ENCODE measurements around the gene LPIN3.
"Not testable (repeated sequence)": the region's sequence is repeated elsewhere in the genome, so short reads cannot be mapped to it uniquely, and the experiment has no call there.

The LPIN3 gene

DNA sequence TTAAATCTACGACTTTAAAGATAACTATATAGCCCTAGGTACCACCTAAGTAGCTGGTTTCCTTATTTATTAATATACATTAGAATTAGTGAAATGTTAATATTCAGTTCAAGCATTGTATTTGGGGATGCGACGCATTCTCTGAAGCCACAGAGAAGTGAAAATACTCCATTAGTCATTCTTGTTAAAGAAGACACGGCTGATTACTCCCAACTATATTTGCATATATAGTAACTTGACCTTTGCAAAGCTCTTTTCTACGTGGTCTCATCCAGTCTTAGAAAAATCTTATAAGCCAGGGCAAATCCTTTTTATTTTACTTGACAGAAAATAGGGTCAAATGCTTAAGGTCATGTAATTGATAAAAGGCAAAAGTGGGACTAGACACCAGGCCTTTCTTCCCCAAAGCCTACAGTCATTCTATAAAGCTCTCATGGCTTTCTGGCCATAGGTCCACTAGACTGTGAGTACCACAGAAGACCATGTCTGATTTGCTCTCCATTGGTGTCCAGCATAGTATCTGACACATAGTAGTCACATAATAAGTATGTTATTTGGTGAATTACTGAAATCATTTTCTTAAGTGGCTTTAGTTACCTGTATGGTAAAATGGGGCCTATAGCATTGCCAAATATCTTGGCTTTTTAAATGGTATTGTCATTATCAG, 34.4 kb upstream of the LPIN3 start:
- no peak for DNase-seq (ENCODE audit: low read depth)
- no peak overlapping the region for H3K4me3 ChIP-seq (ENCODE audit: low read depth, low read length)
- no peak for TF ChIP-seq POLR2A (IDR thresholded peaks at IDR 0.05; ENCODE audit: extremely low read depth, insufficient read length)
- no peak for TF ChIP-seq CTCF (IDR thresholded peaks at IDR 0.05; ENCODE audit: low read depth, low read length)
- TF ChIP-seq MYC (IDR thresholded peaks at IDR 0.05; ENCODE audit: low read depth, low read length) = no peak
- TF ChIP-seq, protein P1, sequence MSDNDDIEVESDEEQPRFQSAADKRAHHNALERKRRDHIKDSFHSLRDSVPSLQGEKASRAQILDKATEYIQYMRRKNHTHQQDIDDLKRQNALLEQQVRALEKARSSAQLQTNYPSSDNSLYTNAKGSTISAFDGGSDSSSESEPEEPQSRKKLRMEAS (IDR thresholded peaks at IDR 0.05; ENCODE audit: low read depth, low read length) = no peak

DNA sequence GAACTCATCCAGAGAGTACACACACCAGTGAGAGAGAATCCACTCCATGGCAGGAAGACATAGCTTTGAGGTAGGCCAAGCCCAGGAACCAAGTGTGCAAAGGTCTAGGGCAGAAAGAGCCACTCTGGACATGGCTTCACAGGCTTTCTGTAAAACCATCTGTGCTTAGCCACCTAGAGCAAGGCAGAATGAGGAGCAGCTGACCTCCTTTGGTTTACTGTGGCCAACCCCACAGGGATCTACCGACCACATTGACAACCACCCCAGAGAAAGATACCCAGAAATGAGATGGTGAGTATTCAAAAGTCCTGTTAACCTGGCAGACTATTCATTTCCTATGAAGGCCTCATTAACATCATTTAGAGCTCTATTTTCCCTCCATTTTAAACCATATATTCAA, 33.6 kb upstream of the LPIN3 start:
- no peak overlapping the region for H3K4me3 ChIP-seq (ENCODE audit: low read depth, low read length)
- no peak for DNase-seq (ENCODE audit: low read depth)
- TF ChIP-seq, protein P1 (IDR thresholded peaks at IDR 0.05; ENCODE audit: low read depth, low read length) = no peak
- no peak for TF ChIP-seq MYC (IDR thresholded peaks at IDR 0.05; ENCODE audit: low read depth, low read length)
- no peak for TF ChIP-seq CTCF (IDR thresholded peaks at IDR 0.05; ENCODE audit: low read depth, low read length)
- TF ChIP-seq POLR2A (IDR thresholded peaks at IDR 0.05; ENCODE audit: extremely low read depth, insufficient read length) = no peak

DNA sequence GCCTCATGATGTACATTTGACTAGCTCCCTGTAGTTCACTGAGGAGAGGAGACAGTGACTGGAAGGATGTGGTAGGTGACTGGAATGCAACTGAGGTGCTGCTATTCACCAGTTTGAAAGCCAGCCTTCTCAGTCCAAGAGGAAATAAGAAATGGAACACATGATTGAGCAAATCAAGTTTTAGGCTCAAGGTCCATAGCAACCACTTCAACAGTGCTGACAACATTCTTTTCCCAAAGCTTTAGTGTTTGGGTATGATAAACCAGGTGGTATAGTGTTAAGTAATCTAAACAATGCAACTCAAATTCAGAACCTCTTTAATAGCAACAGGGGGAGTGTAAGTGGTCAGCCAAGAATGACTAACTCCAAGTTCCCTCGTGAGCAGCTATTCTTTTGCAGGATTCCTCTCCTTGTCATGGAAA, 32.3 kb upstream of the LPIN3 start:
- peak overlapping the region; percentile 19 for H3K4me3 ChIP-seq (ENCODE audit: low read depth, low read length)
- TF ChIP-seq, protein P1 (IDR thresholded peaks at IDR 0.05; ENCODE audit: low read depth, low read length) = no peak
- no peak for TF ChIP-seq MYC (IDR thresholded peaks at IDR 0.05; ENCODE audit: low read depth, low read length)
- no peak for TF ChIP-seq POLR2A (IDR thresholded peaks at IDR 0.05; ENCODE audit: extremely low read depth, insufficient read length)
- no peak for TF ChIP-seq CTCF (IDR thresholded peaks at IDR 0.05; ENCODE audit: low read depth, low read length)
- peak; percentile 62 for DNase-seq (ENCODE audit: low read depth)

DNA sequence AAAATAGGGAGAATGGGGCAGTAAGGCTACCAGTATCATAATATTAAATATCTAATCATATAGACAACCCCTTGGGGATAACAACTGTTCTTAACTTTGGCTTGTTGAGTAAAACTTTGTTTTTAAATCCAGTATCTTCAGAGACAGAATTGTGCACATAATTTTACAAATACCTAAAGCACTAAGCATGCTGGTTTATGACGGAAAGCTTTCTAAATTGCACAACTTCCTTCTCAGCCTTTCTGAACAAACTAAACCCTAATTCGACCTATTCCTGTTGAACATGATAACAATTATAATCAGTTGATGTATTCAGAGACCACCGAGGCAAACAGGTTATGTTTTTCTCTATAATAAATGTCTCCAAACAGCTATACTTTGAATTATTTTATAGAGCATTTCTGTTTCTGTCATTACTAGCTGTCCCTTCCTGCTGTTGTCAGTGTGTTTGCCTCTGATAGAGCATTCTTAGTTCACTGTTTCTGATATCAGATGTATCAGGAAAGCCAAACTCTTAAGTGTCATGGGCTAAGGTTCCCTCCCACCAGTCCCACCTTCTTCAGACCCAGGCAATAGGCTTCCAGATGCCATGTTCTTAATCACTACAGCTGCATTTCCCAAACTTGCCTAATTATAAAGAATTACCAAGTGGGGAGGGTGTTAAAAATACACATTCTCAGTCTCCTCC, 31.8 kb upstream of the LPIN3 start:
- no peak for TF ChIP-seq POLR2A (IDR thresholded peaks at IDR 0.05; ENCODE audit: extremely low read depth, insufficient read length)
- TF ChIP-seq MYC (IDR thresholded peaks at IDR 0.05; ENCODE audit: low read depth, low read length) = peak; percentile 46
- TF ChIP-seq, protein P1 (IDR thresholded peaks at IDR 0.05; ENCODE audit: low read depth, low read length) = 0 out of 2 replicates have a peak, but pooled peaks have one; percentile 28
- DNase-seq (ENCODE audit: low read depth) = peak; percentile 73
- H3K4me3 ChIP-seq (ENCODE audit: low read depth, low read length) = peak overlapping the region; percentile 19

DNA sequence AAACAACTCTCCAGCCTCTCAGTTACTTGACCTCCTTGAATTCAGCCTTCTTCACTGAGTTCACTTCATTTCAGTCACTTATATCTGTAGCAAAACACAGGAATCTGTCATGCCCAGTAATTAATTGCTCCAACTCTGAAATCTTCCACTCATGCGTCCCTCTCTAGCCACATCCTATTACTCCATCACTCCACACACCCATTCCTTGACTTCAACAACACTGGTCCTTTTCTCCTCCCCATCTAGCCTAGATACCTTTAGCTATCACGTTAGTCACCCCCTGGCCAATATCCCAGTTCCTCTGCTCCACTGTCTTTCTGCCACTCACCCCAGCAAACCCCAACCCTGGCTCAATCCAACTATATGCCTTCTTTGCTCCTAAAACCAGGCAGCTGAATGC, 30.8 kb upstream of the LPIN3 start:
- no peak overlapping the region for H3K4me3 ChIP-seq (ENCODE audit: low read depth, low read length)
- TF ChIP-seq POLR2A (IDR thresholded peaks at IDR 0.05; ENCODE audit: extremely low read depth, insufficient read length) = no peak
- peak; percentile 29 for DNase-seq (ENCODE audit: low read depth)

DNA sequence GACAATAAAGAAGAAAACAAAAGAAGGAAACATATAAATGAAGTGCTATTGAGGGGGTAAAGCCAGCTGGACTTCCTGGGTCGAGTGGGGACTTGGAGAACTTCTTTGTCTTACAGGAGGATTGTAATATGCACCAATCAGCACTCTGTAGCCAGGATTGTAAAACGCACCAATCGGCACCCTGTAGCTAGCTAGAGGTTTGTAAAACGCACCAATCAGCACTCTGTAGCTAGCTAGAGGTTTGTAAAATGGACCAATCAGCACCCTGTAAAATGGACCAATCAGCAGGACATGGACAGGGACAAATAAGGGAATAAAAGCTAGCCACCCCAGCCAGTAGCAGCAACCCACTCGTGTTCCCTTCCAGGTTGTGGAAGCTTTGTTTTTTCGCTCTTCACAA, 28.6 kb upstream of the LPIN3 start:
- not testable (repeated sequence) for DNase-seq (ENCODE audit: low read depth); H3K4me3 ChIP-seq (ENCODE audit: low read depth, low read length)

DNA sequence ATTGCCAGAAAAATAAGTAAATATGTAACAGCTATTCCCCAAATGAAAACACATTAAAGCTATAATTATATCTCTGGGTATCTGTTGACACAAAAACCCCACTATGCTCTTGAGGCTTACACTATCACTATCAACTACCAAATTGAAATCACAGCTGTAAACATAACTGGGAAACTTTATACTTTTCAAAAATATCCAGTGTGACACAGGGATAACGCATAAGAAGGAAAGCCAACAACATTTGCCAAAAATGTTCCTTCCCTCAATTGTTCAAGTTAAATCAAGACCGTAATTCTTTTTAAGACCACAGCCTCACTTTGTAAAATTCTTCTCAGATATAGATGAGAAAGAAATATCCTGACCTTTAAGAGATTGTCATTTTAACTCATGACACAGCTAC, 26.2 kb upstream of the LPIN3 start:
- H3K4me3 ChIP-seq (ENCODE audit: low read depth, low read length) = no peak overlapping the region
- DNase-seq (ENCODE audit: low read depth) = no peak
- TF ChIP-seq MYC (IDR thresholded peaks at IDR 0.05; ENCODE audit: low read depth, low read length) = no peak
- TF ChIP-seq POLR2A (IDR thresholded peaks at IDR 0.05; ENCODE audit: extremely low read depth, insufficient read length) = no peak
- TF ChIP-seq, protein P1 (IDR thresholded peaks at IDR 0.05; ENCODE audit: low read depth, low read length) = no peak
- TF ChIP-seq CTCF (IDR thresholded peaks at IDR 0.05; ENCODE audit: low read depth, low read length) = no peak

All from NB4 (cell line).